MG63 (cell line): ENCODE results near the gene TYRO3. TPM values are rescaled to one million over a fixed set of nuclear protein-coding genes. Genes with fewer than 3 reads are reported as not detected.
"Not testable (repeated sequence)": the region's sequence is repeated elsewhere in the genome, so short reads cannot be mapped to it uniquely, and the experiment has no call there.

Experiments
- DNase-seq: peaks from one replicate; pipeline ENCODE4 v3.0.0-alpha.2; 2020
- H3K27me3 ChIP-seq: fragments of 250-450 bp; sonication (Bioruptor Pico); 2 replicates; pipeline ENCODE4 v1.5.1; 2020; ENCODE audit warnings: mild to moderate bottlenecking, moderate library complexity
- H3K36me3 ChIP-seq: fragments of 250-450 bp; sonication (Bioruptor Pico); 2 replicates; pipeline ENCODE4 v1.5.1; 2020; ENCODE audit warnings: mild to moderate bottlenecking, moderate library complexity
- H3K4me3 ChIP-seq: fragments of 250-450 bp; sonication (Bioruptor Pico); 2 replicates; pipeline ENCODE4 v1.5.1; 2020; ENCODE audit warnings: mild to moderate bottlenecking, moderate library complexity
- H3K9me3 ChIP-seq: fragments of 250-450 bp; sonication (Bioruptor Pico); 2 replicates; pipeline ENCODE4 v1.5.1; 2020; ENCODE audit warnings: mild to moderate bottlenecking, moderate library complexity
- total RNA-seq: library from RNA; depleted of rRNA; stranded (reverse); fragments of >200 nt; shearing (Covaris generic); gene quantifications from 2 replicates; pipeline ENCODE4 v1.2.3, GENCODE V29; 2014; ENCODE audit warnings: low replicate concordance

The TYRO3 gene
- total RNA-seq, 1 experiment from 2014 or later = 12.2 TPM

DNA sequence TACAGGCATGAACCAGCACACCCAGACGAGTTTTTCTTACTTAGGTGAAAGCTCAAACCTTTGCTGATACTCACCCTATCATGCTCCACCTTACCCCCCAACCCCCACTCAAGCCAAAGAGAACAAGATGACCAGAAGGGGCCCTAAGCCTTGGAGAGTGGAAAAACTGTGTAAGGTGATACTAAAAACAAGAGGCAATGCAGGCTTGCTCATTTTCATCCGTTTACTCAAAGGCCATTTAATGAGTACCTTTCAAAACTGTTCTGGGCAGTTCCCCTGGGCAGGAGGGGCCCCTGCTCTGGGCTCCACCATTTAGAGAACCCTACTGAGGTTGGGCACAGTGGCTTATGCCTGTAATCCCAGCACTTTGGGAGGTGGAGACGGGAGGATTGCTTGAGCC lies 6.7 kb downstream of the TYRO3 start:
- Histone ChIP-seq H3K4me3 (no peak overlapping the region), H3K36me3 (no peaks in the 10 kb centered on the region), H3K9me3 (no peaks in the 10 kb centered on the region), H3K27me3 (no peaks in the 10 kb centered on the region)
- no peak for DNase-seq

DNA sequence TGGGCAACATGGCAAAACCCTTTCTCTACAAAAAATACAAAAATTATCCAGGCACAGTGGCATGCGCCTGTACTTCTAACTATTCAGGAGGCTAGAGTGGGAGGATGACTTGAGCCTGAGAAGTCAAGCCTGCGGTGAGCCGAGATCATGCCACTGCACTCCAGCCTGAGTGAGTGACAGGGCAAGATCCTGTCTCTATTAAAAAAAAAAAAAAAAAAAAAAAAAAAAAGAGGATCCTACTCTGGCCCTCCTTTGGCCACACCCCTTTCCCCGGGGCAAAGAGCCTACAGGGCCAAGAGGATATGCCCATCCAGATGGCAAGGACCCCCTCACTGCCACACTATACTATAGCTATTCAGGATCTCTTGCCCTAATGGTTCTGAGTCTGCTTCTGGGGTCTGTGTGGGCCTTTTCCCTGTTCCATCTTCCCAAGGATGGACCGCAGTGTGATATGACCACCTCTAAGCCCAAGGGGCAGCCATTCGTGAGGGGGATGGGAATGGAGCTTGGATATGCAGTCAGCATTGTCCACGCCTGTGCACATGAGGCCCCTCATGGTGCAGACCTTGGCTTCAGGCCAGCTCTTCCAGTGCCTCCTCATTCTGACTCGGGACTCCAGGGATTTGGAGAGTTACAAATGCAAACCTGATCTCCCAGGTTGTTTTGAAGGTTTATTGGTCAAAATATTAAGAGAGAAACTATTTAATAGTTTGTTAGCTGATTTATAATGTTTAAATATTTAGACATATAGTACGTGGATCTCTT lies 7.3 kb downstream of the TYRO3 start:
- no peak for DNase-seq
- H3K9me3 ChIP-seq = no peaks in the 10 kb centered on the region
- no peaks in the 10 kb centered on the region for H3K36me3 ChIP-seq
- no peaks in the 10 kb centered on the region for H3K27me3 ChIP-seq
- H3K4me3 ChIP-seq = no peak overlapping the region

DNA sequence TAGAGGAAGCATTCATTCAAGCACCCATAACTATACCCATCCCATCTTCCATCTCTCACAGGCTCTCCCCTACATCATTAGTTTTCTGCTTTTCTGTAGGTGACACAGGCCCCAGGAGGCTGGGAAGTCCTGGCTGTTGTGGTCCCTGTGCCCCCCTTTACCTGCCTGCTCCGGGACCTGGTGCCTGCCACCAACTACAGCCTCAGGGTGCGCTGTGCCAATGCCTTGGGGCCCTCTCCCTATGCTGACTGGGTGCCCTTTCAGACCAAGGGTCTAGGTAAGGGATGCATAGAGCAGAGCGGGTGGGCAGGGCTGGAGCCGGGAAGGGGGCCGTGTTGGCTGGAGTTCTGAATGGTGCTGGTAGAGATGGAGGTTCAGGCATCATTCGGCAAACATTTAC lies 8.2 kb downstream of the TYRO3 start:
- DNase-seq = no peak
- H3K27me3 ChIP-seq = no peaks in the 10 kb centered on the region
- no peaks in the 10 kb centered on the region for H3K9me3 ChIP-seq
- H3K36me3 ChIP-seq = no peaks in the 10 kb centered on the region
- H3K4me3 ChIP-seq = no peak overlapping the region

DNA sequence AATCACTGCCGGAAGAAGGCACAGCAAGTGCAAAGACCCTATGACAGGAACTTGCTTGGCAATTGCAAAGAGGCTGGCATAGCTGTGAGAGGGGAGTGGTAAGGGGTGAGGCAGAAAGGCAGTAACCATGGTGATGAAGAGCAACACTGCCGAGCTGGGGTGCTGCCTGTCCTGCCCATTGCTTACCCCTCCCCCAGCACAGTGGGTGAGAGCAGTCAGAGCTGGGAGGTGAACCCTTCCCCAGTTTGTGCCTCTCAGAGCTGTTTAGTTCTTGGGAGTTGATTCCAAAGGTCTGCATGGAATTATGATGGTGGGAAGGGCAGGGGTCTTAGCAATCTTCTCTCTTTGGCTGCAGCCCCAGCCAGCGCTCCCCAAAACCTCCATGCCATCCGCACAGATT lies 8.8 kb downstream of the TYRO3 start:
- Histone ChIP-seq H3K4me3 (no peak overlapping the region), H3K36me3 (no peaks in the 10 kb centered on the region)
- DNase-seq = no peak

DNA sequence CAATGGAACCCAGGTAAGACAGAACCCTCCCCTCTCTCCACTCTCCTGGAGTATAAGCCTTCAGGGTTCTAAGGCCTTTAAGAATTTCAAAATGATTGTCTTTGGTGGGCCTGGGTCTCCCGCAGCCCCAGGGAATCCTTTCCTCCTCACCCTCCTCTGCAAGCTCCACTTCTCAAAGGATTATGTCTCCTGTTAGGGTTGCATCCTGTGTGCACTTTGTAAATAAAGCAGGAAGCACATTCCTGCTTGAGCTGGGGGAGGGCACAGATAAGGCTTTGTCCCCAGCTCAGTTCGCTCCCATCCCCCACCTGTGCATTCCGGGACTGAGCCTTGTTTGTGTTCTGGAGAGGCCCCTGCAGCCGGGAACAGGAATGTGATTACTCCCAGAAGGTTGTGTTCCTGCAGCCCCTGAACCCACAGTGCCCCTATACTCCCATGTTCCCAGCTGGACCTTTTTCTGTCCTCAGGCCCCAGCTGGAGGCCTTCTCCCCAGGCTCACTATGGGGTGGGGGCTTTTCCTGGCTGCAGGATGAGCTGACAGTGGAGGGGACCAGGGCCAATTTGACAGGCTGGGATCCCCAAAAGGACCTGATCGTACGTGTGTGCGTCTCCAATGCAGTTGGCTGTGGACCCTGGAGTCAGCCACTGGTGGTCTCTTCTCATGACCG lies 9.5 kb downstream of the TYRO3 start:
- DNase-seq = no peak
- Histone ChIP-seq H3K36me3 (no peaks in the 10 kb centered on the region), H3K4me3 (no peak overlapping the region), H3K9me3 (no peaks in the 10 kb centered on the region), H3K27me3 (no peaks in the 10 kb centered on the region)

More for the DNA sequence above, 8.8 kb downstream of the TYRO3 start:
- Histone ChIP-seq H3K27me3 (no peaks in the 10 kb centered on the region), H3K9me3 (no peaks in the 10 kb centered on the region)

DNA sequence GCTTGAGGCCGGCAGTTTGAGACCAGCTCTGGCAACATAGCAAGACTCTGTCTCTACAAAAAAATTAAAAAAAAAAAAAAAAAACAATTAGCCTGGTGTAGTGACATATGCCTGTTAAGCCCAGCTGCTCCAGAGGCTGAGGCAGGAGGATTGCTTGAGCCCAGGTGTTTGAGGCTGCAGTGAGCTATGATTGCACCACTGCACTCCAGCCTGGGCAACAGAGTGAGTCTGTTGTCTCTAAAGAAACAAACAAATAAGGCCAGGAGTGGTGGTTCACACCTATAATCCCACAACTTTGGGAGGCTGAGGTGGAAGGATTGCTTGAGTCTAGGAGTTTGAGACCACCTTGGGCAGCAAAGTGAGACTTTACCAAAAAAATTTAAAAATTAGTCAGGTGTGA lies 10.2 kb downstream of the TYRO3 start:
- DNase-seq, H3K9me3 ChIP-seq, H3K27me3 ChIP-seq, H3K4me3 ChIP-seq, H3K36me3 ChIP-seq: not testable (repeated sequence)

DNA sequence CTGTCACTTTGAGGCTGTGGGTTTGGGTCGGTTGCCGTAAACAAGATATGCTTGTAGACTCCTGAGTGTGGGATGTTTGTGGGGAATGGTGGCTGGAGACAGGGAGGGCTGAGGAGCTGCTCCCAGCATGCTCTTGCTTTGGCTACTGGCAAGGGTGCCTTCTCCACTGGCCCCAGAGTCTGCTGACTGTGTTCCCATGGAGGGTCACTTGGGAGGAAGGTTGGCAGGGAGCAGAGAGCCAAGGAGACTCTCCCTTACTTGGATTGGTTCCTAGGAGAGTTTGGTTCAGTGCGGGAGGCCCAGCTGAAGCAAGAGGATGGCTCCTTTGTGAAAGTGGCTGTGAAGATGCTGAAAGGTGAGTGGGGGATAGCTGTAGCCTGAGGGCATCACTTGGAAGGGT lies 11.8 kb downstream of the TYRO3 start:
- Histone ChIP-seq H3K9me3 (no peaks in the 10 kb centered on the region), H3K4me3 (no peak overlapping the region)
- DNase-seq = no peak

DNA sequence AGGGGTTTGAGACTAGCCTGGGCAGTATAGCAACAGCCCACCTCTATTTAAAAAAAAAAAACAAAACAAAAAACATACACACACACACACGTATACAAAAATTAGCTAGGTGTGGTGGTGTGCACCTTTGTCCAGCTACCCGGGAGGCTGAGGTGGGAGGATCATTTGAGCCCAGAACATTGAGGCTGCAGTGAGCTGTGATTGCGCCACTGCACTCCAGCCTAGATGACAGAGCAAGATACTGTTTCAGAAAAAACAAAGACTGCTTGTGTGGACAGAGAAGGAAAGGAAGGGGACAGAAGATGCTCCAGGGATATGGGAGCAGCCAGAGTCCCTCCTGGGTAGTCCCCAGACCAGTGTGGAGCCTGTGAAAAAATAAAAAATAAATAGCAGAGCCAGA lies 12.9 kb downstream of the TYRO3 start:
- no peak for DNase-seq
- H3K27me3 ChIP-seq = no peaks in the 10 kb centered on the region
- no peaks in the 10 kb centered on the region for H3K36me3 ChIP-seq
- H3K4me3 ChIP-seq = no peak overlapping the region
- no peaks in the 10 kb centered on the region for H3K9me3 ChIP-seq

More for the DNA sequence above, 11.8 kb downstream of the TYRO3 start:
- H3K36me3 ChIP-seq = no peaks in the 10 kb centered on the region
- no peaks in the 10 kb centered on the region for H3K27me3 ChIP-seq

DNA sequence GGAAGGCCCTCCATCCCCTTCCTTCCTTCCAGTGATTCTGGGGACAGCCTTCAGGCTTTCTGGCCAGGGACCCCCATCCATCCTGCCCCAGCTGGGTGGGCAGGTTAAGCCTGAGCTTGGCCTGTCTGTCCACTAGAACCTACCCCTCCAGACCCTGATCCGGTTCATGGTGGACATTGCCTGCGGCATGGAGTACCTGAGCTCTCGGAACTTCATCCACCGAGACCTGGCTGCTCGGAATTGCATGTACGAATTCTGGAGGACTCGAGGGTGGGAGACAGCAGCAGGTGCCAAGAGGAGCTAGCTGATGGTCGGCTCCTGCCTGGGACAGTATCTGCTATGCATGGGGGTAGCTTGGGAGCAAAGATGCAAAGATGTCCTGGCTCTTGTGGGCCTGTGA lies 13.9 kb downstream of the TYRO3 start:
- Histone ChIP-seq H3K36me3 (no peaks in the 10 kb centered on the region), H3K27me3 (no peaks in the 10 kb centered on the region), H3K4me3 (no peak overlapping the region), H3K9me3 (no peaks in the 10 kb centered on the region)
- no peak for DNase-seq

DNA sequence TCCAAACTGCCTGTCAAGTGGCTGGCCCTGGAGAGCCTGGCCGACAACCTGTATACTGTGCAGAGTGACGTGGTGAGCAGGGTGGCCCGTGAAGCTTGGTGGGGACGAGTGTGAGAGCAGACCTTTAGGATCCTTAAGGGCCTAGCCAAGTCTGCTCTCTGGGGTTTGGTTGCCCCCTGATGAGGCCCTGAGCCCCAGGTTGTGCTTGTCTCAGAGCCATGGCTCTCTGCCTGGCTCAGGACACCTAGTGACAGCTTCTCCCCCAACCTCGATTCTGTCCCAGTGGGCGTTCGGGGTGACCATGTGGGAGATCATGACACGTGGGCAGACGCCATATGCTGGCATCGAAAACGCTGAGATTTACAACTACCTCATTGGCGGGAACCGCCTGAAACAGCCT lies 14.4 kb downstream of the TYRO3 start:
- H3K27me3 ChIP-seq = no peaks in the 10 kb centered on the region
- H3K36me3 ChIP-seq = no peaks in the 10 kb centered on the region
- DNase-seq = no peak
- H3K9me3 ChIP-seq = no peaks in the 10 kb centered on the region
- H3K4me3 ChIP-seq = no peak overlapping the region

DNA sequence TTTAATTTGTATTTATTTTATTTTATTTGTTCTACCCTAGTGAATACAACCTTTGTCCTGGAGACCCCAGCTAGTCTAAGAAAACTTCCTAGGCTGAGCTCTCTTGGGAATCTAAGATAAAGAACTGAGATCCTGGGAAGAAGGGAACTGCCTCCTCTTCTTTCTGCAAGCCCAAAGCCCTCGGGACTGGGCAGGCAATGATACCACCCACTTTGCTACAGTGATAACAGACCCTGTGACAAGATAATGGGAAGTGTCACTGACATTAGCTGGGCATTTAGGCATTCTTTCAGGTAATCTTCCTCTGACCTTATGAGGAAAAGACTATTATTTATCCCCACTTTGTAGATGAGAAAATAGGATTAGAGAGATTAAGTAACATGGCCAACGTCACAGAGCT lies 15.1 kb downstream of the TYRO3 start:
- no peaks in the 10 kb centered on the region for H3K9me3 ChIP-seq
- DNase-seq = no peak
- no peaks in the 10 kb centered on the region for H3K27me3 ChIP-seq
- no peaks in the 10 kb centered on the region for H3K36me3 ChIP-seq
- H3K4me3 ChIP-seq = no peak overlapping the region

DNA sequence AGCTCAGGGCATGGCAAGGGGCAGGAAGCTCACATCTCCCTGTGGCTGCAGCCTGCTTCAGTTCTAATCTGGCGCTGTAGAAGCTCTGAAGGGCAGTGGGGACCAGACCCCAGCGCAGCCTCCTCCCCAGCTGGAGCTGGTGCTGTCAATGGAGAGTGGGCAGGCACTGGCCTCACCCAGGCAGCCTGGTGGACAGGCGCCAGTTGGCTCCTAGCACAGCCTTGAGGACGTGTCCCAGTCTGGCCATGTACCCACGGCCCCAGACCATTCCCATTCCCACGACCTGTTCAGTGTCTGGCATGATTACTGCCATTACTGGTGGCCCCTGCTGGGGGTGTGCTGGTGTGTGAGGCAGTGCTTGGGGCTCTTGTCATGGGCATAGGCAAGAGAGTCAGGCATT lies 16.3 kb downstream of the TYRO3 start:
- H3K36me3 ChIP-seq = no peaks in the 10 kb centered on the region
- no peak overlapping the region for H3K4me3 ChIP-seq
- no peak for DNase-seq
- H3K9me3 ChIP-seq = no peaks in the 10 kb centered on the region
- no peaks in the 10 kb centered on the region for H3K27me3 ChIP-seq

DNA sequence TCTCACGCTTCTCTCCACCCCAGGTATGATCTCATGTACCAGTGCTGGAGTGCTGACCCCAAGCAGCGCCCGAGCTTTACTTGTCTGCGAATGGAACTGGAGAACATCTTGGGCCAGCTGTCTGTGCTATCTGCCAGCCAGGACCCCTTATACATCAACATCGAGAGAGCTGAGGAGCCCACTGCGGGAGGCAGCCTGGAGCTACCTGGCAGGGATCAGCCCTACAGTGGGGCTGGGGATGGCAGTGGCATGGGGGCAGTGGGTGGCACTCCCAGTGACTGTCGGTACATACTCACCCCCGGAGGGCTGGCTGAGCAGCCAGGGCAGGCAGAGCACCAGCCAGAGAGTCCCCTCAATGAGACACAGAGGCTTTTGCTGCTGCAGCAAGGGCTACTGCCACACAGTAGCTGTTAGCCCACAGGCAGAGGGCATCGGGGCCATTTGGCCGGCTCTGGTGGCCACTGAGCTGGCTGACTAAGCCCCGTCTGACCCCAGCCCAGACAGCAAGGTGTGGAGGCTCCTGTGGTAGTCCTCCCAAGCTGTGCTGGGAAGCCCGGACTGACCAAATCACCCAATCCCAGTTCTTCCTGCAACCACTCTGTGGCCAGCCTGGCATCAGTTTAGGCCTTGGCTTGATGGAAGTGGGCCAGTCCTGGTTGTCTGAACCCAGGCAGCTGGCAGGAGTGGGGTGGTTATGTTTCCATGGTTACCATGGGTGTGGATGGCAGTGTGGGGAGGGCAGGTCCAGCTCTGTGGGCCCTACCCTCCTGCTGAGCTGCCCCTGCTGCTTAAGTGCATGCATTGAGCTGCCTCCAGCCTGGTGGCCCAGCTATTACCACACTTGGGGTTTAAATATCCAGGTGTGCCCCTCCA lies 19.1 kb downstream of the TYRO3 start:
- peak; percentile 22 for DNase-seq
- no peaks in the 10 kb centered on the region for H3K36me3 ChIP-seq
- no peaks in the 10 kb centered on the region for H3K27me3 ChIP-seq
- no peaks in the 10 kb centered on the region for H3K9me3 ChIP-seq
- no peak overlapping the region for H3K4me3 ChIP-seq

DNA sequence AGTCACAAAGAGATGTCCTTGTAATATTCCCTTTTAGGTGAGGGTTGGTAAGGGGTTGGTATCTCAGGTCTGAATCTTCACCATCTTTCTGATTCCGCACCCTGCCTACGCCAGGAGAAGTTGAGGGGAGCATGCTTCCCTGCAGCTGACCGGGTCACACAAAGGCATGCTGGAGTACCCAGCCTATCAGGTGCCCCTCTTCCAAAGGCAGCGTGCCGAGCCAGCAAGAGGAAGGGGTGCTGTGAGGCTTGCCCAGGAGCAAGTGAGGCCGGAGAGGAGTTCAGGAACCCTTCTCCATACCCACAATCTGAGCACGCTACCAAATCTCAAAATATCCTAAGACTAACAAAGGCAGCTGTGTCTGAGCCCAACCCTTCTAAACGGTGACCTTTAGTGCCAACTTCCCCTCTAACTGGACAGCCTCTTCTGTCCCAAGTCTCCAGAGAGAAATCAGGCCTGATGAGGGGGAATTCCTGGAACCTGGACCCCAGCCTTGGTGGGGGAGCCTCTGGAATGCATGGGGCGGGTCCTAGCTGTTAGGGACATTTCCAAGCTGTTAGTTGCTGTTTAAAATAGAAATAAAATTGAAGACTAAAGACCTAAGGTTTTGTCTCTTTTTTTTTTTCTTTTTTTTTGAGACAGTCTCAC lies 19.8 kb downstream of the TYRO3 start:
- no peak for DNase-seq

DNA sequence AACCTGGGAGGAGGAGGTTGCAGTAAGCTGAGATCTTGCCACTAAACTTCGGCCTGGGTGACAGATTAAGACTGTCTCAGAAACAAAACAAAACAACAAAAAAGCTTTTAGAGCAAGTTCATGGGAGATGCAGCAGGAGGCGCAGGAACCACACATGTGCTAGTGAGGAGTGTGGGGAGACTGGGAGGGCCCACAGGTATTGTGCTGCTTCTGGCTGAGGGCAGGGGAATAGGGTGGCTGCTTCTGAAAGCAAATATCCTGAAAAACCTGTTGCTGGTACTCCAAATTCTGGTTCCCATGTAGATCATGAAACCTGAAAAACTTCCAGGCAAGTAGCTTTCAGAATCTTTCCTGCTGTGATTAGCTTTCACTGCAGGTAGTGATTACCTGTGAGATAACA lies 22.1 kb downstream of the TYRO3 start:
- Histone ChIP-seq H3K9me3 (no peaks in the 10 kb centered on the region), H3K36me3 (no peaks in the 10 kb centered on the region), H3K4me3 (no peak overlapping the region), H3K27me3 (no peaks in the 10 kb centered on the region)
- no peak for DNase-seq

More for the DNA sequence above, 19.8 kb downstream of the TYRO3 start:
- no peak overlapping the region for H3K4me3 ChIP-seq
- H3K27me3 ChIP-seq = no peaks in the 10 kb centered on the region
- no peaks in the 10 kb centered on the region for H3K9me3 ChIP-seq
- no peaks in the 10 kb centered on the region for H3K36me3 ChIP-seq

DNA sequence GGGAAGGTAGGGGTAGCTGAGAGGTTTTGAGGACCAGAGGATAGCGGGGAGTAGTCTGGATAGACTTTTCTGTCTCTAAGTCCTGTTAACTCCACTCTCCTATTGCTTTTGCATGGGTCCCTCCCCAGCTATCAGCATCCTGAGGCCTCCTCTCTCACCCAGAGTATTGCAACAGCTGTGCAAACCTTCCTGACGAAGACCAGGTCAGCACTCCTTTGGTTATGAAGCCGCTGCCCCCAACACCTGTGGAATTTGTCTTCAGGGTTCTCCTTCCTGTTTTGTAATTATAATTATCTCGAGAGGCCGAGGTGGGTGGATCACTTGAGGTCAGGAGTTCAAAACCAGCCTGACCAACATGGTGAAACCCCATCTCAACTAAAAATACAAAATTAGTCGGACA lies 24.8 kb downstream of the TYRO3 start:
- Histone ChIP-seq H3K9me3 (no peaks in the 10 kb centered on the region), H3K27me3 (no peaks in the 10 kb centered on the region), H3K36me3 (no peaks in the 10 kb centered on the region), H3K4me3 (no peak overlapping the region)
- DNase-seq = no peak

DNA sequence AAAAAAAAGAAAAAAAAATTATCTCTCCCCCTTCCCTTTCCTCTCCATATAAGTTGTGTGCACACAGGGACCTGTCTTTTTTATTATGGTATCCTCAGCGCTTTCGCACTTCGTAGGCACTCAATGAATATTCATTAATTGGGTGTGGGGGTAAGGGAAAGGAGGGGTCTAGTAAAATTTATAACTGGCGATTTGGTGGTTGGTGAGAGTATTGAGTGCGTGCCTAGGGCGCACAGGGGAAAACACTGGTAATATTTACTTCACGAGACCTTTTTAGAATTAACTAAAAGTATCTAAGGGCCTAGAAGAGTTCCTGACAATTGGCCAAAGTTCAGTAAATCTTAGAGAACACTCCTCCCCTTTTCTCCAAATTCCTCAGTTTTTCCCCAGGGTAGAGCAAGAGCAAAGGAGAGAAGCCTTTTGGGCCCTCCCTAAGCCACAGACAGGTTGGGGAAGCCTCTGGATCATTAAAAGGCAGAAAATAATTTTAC lies 25.7 kb downstream of the TYRO3 start:
- Histone ChIP-seq H3K4me3 (no peak overlapping the region), H3K36me3 (no peaks in the 10 kb centered on the region), H3K9me3 (no peaks in the 10 kb centered on the region), H3K27me3 (no peaks in the 10 kb centered on the region)
- DNase-seq = no peak
